SW 1271 (cell line): ENCODE data around the gene C5orf22.
"Not testable (repeated sequence)": the region's sequence is repeated elsewhere in the genome, so short reads cannot be mapped to it uniquely, and the experiment has no call there.

Source experiments
- DNase-seq, 2 experiments: peaks; one replicate each; lab custom pipeline; 2025; lab: John Stamatoyannopoulos, UW

C5orf22 gene

DNA sequence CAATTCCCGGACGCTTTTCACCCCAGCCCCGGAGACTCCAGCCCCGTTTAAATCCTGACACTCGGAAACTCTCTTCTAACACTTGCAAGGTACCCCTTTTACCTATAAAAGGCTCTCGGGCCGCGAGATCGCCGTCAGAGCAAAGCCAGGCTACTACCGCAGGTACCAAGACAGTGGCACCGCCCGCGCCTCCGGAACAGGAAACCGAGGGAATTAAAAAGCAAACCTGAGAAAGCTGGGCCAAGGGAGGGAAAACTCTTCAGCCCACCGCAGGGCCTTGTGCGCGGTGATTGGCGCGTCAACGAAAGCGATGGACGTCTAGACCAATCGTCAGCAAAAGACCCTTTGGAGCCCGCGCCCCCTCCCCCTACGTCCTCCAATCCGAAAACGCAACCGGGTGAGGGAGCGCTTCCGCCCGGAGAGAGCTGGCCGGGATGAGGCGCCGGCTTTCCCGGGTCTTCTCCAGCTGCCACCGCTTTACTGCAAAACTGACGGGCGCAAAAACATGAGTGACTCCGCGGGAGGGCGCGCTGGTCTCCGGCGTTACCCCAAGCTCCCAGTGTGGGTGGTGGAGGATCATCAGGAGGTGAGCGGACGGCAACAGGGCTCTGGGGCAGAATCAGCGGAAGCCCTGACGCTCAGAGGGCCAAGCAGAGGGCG is at the start of gene C5orf22, which contains the start of gene DROSHA:
C5orf22 (plus strand) TSS at position 414 of the 660 bp plus-strand sequence; CDS start at position 506, 92 bp downstream.
DROSHA (minus strand) TSS at position 206 of the 660 bp plus-strand sequence. CDS start 3,034 bp downstream, outside the sequence.
- peak; percentile 89 to 98 for DNase-seq

DNA sequence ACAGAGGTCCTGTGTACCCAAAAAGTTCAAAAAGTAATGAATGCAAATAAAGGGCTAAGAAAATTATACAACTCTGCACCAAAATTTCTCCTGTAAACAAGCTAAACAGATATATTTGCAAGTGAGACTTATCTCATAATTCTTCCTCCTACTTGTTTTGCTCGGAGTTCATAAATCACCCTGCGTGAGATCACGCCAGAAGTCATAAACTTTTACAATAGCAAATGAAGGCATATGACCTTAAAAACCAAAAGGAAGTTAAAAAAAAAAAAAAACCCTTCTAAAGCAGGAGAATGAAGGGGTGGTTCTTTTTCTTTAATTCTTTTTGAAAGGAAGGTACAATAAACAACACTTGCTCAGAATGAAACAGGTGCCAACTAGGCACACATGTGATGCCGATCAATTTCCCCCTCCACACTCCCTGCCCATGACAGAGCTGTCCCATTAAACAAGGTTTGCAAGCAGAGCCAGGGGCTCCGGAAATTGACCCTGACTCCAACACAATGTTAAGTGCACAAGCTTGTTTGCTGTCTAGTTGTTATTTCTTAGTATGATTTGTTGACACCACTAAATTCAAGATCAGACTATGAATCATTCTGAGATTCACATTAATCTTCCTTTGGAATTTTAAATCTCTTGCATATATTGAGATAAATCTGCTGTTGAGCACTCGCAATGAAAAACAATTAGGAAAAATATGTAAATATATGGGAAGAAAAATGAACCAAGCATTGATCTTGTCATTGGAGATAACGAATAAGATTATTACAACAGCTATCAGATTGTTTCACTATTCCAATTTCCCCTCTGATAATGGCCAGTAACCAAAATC is 46.5 kb upstream of the C5orf22 start:
- DNase-seq, result no peak

DNA sequence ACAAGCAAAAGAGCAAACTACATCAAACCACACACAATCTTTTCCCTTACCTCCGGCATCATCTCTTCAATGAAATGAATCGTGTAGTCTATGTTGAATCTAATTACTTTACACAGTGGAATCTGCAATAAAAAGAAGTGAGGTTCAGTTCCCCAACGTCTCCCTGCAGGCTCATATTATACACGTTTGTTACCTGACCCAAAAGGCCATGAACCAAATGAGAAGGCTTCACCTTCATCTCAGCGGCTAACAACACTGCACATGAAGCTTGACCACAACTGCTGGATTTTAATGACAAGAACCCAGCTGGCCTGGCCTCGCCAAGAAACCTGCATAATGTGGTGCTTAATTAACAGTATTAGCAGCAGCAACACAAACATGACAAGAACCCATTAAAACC is 45.7 kb upstream of the C5orf22 start:
- no peak for DNase-seq

DNA sequence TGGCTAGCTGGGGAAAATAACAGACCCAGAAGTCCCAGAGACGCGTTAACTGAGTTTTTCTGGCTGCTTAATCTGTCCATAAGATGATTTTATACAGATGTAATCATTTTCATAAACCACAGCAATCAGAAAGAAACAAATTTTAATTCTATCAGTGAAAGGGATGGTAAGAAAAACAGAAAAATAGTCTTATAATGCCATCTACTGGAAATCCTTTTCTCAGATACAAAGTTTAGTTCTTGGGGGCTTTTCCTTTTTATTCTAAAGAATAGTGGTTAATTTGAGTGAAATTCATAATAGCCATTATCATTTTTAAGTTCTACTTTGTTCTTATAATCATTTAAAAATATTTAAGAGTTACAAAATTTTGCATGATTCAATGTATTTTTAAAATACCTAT is 44.6 kb upstream of the C5orf22 start:
- DNase-seq, result no peak

DNA sequence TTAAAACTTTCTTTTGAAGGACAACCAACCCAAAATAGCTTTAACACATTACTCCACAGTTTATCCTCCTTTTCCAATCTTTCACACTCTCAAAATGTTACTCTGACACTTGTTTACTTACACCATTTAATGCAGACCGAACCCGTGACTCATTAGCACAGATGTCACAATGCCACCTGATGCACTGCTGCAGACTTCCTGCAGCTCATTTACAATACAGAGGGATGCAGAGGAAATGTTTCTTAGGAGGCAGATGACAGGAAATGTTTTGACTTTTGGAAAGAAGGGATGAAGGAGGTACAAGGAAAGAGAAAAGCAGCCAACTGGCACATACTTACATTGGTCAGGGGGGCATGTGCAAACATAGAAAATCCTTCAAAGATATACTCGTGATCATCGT is 39.2 kb upstream of the C5orf22 start:
- no peak for DNase-seq

DNA sequence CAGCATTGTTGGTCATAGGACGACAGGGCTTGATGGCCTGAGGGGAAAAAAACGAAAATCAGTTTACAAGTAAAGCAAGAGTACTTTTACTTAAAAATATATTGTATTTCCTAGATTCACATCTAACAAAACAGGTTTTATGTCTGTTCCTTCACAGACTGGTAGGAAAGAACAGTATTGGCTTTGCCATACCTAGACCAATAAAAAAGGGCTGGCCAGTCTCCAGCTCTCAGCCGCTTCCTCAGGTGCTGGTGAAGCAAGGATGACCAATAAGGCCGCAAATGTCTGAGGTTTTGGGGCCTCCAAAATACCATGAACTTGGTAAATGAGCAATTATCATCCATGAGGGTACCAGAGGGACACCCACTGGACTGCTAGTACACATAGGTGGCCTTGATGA is 36.8 kb upstream of the C5orf22 start:
- DNase-seq, result no peak

DNA sequence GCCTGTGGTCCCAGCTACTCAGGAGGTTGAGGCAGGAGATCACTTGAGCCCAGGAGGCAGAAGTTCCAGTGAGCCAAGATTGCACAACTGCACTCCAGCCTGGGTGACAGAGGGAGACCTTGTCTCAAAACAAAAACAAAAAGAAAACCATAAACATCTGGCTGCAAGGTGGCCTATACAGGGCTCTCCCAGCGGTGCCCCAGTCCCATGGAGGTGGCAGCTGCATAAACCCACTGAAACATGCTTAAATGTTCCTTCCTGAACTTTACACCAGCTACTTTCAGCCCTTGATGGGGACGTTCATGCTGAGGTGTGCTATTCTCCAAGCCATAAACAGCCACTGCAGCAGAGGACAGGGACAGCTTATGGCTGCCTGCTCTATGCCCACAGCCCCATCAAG is 35.8 kb upstream of the C5orf22 start:
- no peak for DNase-seq

DNA sequence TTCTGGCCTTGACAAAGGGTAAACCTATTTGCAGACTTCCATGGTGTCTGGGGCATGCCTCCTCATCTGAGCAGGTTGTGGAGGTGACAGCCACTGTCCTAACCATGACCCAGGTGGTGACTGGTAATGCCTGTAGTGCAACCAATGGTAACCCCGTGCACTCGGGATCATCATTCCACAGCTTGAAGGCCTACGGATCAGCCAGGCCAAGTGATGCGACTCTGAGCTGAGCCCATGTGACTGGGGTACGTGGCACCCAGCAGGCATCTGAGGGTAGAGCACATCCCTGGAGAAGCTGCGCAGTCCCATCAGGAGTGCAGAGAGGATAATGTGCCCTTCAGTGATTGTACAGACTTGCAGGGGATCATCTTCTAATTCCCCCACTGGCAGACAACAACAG is 35.2 kb upstream of the C5orf22 start:
- DNase-seq, result no peak

DNA sequence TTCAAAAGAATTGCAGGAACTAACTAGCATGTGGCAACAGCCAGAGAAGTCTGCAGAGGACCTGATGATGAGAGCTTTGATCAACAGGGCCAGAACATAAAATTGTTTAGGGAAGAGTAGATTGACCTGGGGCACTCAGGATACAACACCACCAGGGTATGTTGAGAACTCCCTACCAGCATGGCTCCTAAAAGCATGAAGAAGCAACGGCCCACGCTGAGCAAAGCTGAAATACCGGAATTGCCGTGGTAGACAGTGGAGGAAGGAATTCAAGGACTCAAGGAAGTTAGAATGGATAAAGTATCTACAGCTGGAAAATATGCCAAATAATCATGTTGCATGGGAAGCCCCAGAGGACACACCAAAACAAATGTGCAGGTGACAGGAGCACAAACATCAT is 31.8 kb upstream of the C5orf22 start:
- no peak for DNase-seq

DNA sequence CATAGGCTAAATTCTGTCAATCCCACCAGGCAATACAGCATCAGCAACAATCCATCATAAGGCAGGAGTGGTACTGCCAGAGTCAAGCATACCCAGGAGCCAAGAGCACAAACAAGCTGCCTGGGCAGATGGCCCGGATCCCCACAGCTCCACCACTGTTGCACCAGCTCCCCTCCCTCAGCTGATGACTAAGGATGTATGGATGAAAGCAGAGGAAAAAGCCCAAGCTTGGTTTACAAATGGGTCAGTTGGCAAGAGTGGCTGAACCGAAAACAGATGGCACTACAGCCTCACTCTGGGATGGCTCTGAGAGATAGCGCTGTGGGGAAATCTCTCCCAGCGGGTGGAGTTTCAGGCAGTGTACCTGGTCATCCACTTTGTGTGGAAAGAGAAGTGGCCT is 29.6 kb upstream of the C5orf22 start:
- DNase-seq, result no peak

DNA sequence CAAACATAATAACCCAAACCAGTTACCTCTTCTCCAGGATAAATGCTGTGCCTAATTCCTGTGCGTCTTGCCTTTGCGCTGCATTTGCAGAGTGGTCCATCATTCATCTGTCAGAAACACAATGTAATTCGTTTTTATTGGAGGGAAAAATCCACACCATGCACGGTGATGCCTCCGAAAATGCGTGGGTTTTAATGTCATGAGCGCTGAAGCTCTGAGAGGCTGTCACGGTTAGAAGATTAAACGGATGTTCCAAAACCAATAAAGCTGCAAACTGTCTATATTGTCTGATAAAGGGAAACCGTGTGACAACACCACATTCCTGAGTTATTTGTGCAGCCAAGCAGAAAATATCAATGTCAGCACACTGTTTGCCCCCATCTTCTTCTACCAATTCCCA is 27.6 kb upstream of the C5orf22 start:
- no peak for DNase-seq

DNA sequence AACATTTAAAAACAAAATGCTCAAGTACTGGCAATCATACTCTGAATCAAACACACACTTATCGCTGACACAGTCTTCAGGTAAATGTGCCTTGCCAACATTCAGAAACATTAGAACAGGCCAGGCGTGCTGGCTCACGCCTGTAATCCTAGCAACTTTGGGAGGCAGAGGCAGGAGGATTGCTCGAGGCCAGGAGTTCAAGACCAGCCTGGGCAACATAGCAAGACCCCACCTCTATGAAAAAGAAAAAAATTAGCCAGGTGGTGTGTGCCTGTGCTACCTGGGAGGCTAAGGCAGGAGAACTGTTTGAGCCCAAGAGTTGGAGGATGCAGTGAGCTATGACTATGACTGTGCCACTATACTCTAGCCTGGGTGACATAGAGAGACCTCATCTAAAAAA is 20.8 kb upstream of the C5orf22 start:
- DNase-seq, result no peak

DNA sequence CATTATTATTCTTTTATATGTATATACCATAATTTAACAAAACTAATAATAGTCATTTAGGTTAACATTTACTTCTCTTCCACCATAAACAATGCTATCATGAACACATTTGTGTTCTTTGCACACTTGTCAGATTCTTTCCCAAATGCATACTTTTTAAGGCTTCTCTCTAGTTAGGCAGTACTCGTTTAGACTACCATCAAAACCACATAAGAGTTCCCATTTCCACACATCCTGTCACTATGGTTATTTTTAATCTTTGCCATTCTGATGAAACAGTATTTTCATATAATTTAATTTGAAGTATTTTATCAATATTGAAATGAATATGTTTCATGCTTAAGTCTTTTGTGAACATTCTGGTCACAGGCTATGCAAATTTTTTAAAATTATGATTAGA is 15.3 kb upstream of the C5orf22 start:
- no peak for DNase-seq

DNA sequence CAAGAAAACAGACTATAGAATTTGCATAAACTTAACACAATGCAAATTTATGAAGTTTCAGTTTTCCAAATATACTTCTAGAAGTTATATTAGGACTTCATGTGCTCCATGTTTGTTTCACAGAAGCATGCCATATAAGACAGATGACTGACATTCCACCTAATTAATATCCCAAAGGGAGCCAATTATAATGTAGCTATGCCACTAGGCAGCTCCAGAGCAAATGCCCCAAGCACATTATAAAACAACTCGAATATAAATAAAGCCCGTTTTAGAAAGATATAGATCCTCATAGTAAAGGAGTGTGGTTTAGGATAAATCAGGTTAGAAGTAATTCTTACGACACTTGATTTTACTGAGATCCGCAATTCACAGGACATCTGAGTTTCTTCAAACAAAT is 9.1 kb upstream of the C5orf22 start:
- no peak for DNase-seq

DNA sequence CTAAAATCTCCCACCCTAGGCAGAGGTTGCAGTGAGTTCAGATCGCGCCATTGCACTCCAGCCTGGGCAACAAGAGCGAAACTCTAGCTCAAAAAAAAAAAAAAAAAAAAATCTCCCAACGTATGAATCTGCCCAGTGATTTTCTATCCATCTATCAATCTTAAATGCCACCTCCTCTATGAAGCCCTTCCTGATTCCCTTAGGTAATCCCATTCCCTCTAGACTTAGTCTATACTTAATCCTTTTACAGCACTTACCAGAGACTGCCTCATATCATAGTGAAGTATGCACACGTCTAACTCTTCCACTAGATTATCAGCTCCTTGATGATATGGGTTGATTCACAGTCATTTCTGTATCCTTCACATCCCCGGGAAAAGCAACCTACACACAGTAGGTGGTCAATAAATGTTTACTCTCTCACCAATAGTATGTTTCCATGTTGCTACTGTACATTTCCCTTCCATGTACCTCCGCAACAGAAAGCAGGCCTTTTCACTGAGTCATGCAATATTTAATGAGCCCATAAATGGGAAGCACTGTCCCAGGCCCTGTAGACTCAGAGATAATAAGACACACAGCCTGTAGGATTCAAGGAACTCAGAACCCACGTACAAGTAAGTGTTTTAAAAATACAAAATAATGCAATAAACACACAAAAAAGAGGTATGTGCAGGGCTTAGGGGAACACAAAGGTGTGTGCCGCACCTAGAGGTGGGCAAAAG is 1.4 kb upstream of the C5orf22 start:
- no peak for DNase-seq

DNA sequence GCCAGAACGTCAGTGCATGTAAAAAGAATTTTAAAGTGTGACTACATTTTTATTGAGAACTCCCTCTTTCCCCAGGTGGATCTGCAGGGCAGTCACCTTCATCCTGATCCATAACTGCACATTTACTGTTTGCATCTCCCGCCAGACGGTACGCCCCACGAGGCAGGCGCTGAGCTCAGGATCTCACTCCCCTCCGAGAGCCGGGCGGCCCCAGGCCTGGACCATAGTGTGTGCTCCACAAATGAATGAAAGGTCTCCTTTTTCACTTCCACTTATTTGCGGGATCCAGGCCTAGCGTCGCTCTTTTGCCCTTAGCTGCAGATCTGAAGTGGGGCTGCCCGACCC is 586 bp upstream of the C5orf22 start:
- no peak for DNase-seq

DNA sequence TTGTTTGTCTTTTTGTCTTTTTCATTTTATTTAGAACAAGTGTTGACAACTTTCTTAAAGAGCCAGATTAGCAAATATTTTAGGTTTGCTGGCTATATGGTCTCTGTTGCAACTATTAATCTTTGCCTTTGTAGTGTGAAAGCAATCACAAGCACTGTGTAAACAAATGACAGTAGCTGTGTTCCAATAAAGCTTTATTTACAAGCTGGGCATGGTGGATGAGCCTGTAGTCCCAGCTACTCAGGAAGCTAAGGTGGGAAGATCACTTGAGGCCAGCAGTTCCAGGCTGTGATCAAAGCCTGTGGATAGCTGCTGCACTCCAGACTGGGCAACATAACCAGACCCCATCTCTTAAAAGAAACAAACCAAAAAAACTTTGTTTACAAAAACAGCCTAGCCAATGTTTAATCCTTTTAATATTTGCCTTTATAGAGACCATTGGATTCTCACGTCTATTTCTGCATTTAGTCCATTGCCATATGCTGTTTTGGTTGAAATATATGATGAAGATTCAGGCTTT is 2.5 kb downstream of the C5orf22 start:
- DNase-seq, result no peak

DNA sequence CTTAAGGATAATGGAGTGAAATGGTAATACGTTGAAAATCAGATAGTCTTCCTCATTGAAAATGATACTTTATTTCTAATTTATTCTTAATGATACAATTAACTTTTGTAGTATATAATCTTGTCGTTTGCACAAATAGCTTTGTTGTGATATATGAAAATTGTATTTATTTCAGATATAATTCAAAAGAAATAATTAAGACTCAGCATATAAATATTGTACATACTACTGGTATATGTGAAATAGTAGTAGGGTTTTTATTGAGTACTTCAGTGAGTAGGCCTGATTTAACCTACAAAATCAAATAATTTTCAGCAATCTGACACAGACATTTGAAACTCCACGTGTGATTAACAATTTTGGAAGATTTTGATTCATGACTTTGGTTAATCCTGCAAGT is 4.8 kb downstream of the C5orf22 start:
- no peak for DNase-seq

DNA sequence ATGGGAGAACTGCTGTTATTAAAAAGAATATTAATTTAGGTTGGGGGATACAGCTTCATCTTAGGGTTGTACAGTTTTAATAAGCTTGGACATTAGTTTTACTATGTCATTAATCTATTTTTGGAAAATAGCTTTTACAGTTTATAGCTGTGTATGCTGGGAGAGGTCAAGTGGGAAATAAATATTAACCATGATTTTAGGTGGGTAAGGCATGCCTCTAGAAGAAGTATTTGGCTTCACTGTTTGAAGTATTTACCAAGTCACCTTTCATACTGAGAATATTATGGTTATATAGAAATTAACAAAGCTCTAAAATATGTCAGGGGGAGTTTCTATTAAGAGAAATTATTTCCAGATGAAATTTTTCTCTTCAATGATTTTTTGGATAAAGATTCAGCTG is 5.2 kb downstream of the C5orf22 start:
- DNase-seq, result no peak

DNA sequence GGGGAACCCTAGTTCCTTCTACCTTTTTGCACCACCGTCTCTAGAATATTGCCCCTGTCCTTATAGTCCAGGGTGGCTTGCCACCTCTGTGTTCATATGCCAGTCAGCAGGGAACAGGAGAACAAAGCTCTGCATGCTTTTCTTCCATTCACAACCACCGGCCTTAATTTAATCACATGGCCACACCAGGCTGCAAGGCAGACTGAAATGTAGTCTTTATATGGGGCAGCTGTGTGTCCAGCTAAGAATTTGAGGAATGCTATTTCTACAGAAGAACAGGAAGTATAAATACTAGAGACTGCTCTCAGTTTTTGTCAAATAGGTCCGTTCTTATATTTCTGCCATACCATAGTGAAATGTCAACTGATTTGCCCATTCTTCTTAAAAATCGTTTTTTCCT is 5.8 kb downstream of the C5orf22 start:
- no peak for DNase-seq

DNA sequence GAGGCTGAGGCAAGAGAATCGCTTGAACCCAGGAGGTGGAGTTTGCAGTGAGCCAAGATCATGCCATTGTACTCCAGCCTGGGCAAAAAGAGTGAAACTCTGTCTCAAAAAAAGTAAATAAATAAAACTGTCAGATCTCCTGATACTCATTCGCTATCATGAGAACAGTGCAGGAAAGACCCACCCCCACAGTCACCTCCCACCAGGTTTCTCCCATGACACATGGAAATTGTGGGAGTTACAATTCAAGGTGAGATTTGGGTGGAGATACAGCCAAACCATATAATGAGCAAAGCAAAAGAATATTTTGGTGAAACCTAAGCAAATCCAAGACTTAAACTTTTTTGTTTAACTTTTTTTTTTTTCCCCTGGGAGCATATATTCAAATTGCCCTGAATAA is 17.0 kb downstream of the C5orf22 start:
- DNase-seq, result not testable (repeated sequence)

DNA sequence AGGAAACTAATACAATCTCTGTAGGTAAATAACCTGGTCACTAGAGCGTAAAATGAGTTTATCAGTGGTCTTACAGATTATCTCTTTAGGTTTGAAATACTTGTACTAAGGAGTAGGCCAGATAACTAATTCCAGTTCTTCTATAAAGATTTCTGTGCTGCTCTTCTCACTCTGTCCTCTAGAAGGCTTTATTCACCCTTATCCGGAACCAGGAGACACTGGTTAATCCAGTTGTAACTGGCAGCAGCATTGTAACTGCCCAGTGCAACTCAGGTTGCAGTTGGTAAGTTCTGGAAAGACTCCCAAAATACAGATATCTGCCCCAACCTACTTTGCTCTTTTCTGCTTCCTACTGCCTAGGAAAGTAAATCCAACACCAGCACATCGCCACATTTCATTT is 19.8 kb downstream of the C5orf22 start:
- DNase-seq, result no peak

DNA sequence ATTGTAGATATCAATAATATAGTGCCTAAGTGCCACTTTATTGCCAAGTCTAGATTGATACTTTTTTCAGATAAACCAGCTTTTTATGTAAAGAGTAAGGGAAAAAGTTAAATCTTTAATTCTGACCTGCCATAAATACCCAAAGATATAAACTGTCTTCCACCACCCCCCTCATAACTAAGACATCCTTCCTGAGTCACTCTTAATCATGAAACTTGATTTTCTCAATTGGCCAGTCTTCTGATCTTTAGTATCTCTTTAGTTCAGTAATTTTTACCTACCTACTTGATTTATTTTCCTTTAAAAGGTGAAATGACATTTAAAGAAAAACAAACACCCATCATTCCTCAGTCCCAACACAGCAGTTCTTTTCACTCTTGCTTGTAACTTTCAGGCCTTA is 21.8 kb downstream of the C5orf22 start:
- no peak for DNase-seq
